Neutrophil (primary cell): Measurements from ENCODE around the gene ACADVL.

Source experiments
- H3K27ac ChIP-seq: fragments of 200-600 bp; sonication (generic); 2 replicates; pipeline ENCODE4 v1.5.1; 2016; ENCODE audit warnings: mild to moderate bottlenecking, moderate library complexity
- H3K27me3 ChIP-seq: fragments of 200-600 bp; sonication (generic); 2 replicates; pipeline ENCODE4 v1.6.0; 2016; ENCODE audit warnings: mild to moderate bottlenecking
- H3K36me3 ChIP-seq: fragments of 200-600 bp; sonication (generic); 2 replicates; pipeline ENCODE4 v1.5.1; 2017
- H3K4me1 ChIP-seq, 2 experiments: fragments of 200-600 bp in 1 of 2; sonication (generic) in 1 of 2; 1 replicate in 1 of 2; 2 replicates in 1 of 2; pipeline versions ENCODE4 v1.5.1 to v1.6.1; 2013 to 2016; ENCODE audit warnings: low read depth in 1 of 2, low read length in 1 of 2, mild to moderate bottlenecking in 1 of 2, moderate library complexity in 1 of 2; ENCODE audit not compliant: control insufficient read depth in 1 of 2, insufficient read depth in 1 of 2
- H3K4me3 ChIP-seq, 2 experiments: fragments of 200-600 bp in 1 of 2; sonication (generic) in 1 of 2; 1 replicate in 1 of 2; 2 replicates in 1 of 2; pipeline ENCODE4 v1.5.1; 2013 to 2016; ENCODE audit warnings: low read depth in 1 of 2, low read length in 1 of 2, mild to moderate bottlenecking in 1 of 2, moderate library complexity in 1 of 2
- H3K9me3 ChIP-seq: fragments of 200-600 bp; sonication (generic); 2 replicates; pipeline ENCODE4 v1.5.1; 2016
- TF ChIP-seq, protein P1 (sequence below): fragments of 200-600 bp; sonication (generic); IDR thresholded peaks from 2 replicates; pipeline ENCODE4 v1.5.1; 2016; ENCODE audit warnings: antibody characterized with exemption

The ACADVL gene

DNA sequence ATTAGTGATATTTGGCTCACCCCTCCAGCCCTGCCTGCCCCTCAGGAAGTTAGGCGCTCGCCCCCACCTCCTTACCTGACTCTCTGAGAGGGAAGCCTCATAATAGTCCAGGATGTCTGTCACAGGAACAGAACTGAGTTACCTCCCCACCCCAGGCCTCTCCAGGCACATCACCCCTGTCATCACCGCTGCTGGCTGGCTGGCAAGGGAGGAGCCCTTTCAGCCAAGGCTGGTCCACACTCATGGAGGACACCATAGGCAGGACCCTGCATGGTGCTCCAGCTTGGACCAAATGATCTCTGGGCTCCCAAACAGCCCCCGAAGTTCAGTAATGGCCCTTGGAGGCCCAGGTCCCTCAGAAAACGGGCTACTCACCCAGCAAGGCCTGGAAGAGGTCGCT, 1.6 kb upstream of the ACADVL start:
- Histone ChIP-seq H3K36me3 (peaks cover 14% of the 10 kb centered on the region), H3K4me3 (no peak overlapping the region), H3K9me3 (no peaks in the 10 kb centered on the region), H3K27ac (no peak overlapping the region), H3K27me3 (peaks cover 12% of the 10 kb centered on the region), H3K4me1 (peaks cover 48 to 57% of the 10 kb centered on the region in 2 experiments)
- TF ChIP-seq, protein P1, sequence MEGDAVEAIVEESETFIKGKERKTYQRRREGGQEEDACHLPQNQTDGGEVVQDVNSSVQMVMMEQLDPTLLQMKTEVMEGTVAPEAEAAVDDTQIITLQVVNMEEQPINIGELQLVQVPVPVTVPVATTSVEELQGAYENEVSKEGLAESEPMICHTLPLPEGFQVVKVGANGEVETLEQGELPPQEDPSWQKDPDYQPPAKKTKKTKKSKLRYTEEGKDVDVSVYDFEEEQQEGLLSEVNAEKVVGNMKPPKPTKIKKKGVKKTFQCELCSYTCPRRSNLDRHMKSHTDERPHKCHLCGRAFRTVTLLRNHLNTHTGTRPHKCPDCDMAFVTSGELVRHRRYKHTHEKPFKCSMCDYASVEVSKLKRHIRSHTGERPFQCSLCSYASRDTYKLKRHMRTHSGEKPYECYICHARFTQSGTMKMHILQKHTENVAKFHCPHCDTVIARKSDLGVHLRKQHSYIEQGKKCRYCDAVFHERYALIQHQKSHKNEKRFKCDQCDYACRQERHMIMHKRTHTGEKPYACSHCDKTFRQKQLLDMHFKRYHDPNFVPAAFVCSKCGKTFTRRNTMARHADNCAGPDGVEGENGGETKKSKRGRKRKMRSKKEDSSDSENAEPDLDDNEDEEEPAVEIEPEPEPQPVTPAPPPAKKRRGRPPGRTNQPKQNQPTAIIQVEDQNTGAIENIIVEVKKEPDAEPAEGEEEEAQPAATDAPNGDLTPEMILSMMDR = no peak

- TF ChIP-seq, protein P1 = no peak
- H3K9me3 ChIP-seq = no peaks in the 10 kb centered on the region
- H3K4me3 ChIP-seq = no peak overlapping the region
- peaks cover 12% of the 10 kb centered on the region for H3K27me3 ChIP-seq
- no peak overlapping the region for H3K27ac ChIP-seq
- H3K36me3 ChIP-seq = peaks cover 20% of the 10 kb centered on the region
- peaks cover 45 to 55% of the 10 kb centered on the region in 2 experiments for H3K4me1 ChIP-seq
Observed at GRCh38 chr17:7218758-7219157, 980 bp upstream of the ACADVL start.

- Histone ChIP-seq H3K9me3 (no peaks in the 10 kb centered on the region), H3K4me3 (peak overlapping the region; percentile 89 to 90), H3K27ac (peak overlapping the region; percentile 75), H3K36me3 (peaks cover 26% of the 10 kb centered on the region), H3K27me3 (peaks cover 12% of the 10 kb centered on the region), H3K4me1 (peaks cover 40 to 50% of the 10 kb centered on the region in 2 experiments)
- TF ChIP-seq, protein P1 = no peak
Observed at GRCh38 chr17:7219229-7219811, 418 bp upstream of the ACADVL start.

GRCh38 chr17:7220593-7221277, 997 bp downstream of the ACADVL start:
- peaks cover 30 to 38% of the 10 kb centered on the region in 2 experiments for H3K4me1 ChIP-seq
- H3K27me3 ChIP-seq = peaks cover 12% of the 10 kb centered on the region
- TF ChIP-seq, protein P1 = peak; percentile 55
- H3K4me3 ChIP-seq = peak overlapping the region; percentile 89 to 90
- H3K27ac ChIP-seq = peak overlapping the region; percentile 75
- H3K9me3 ChIP-seq = no peaks in the 10 kb centered on the region
- peaks cover 38% of the 10 kb centered on the region for H3K36me3 ChIP-seq

GRCh38 chr17:7221278-7222092, 1.7 kb downstream of the ACADVL start:
- Histone ChIP-seq H3K27me3 (peaks cover 6% of the 10 kb centered on the region), H3K36me3 (peaks cover 45% of the 10 kb centered on the region), H3K4me1 (peaks cover 30 to 38% of the 10 kb centered on the region in 2 experiments), H3K27ac (peak overlapping the region; percentile 75), H3K4me3 (no peak overlapping the region), H3K9me3 (no peaks in the 10 kb centered on the region)
- TF ChIP-seq, protein P1 = no peak
